Pancreas (tissue), 10 donors: ENCODE data around the gene SLC9A5. TPM values are rescaled to one million over a fixed set of nuclear protein-coding genes. Genes with fewer than 3 reads are reported as not detected.

Experiments
- ATAC-seq, 4 donors: fragments of 200-7000 bp; cut with Tn5 transposase; one replicate each; pipeline versions ENCODE4 v1.8.0 to v1.9.1; 2020; ENCODE audit warnings: mild to moderate bottlenecking in 4 of 4, moderate library complexity in 4 of 4
- DNase-seq, 6 donors: peaks; one replicate each; pipeline ENCODE4 v3.0.0-alpha.2; 2020
- FAIRE-seq: peaks from 2 replicates; lab custom pipeline; 2012; peaks lifted over from hg19 to GRCh38; lab: Jason Lieb, UNC
- H3K27ac ChIP-seq, 4 donors: fragments of 200-600 bp; sonication (generic); 1 replicate in 3 of 4; 2 replicates in 1 of 4; pipeline versions ENCODE4 v1.5.0 to v1.8.0; 2020
- H3K27me3 ChIP-seq, 4 donors: fragments of 200-600 bp; one replicate each; pipeline ENCODE4 v1.8.0; 2021
- H3K36me3 ChIP-seq, 3 donors: fragments of 200-600 bp; sonication (generic) in 1 of 3; one replicate each; pipeline versions ENCODE4 v1.5.0 to v1.8.0; 2020 to 2021
- H3K4me1 ChIP-seq, 3 donors: fragments of 200-600 bp; one replicate each; pipeline ENCODE4 v1.8.0; 2021
- H3K4me3 ChIP-seq, 4 donors: fragments of 200-600 bp; sonication (generic) in 2 of 4; one replicate each; pipeline versions ENCODE4 v1.5.0 to v1.8.0; 2020 to 2021
- H3K9me3 ChIP-seq, 4 donors: fragments of 200-600 bp; one replicate each; pipeline ENCODE4 v1.8.0; 2021
- CTCF ChIP-seq, 4 donors: fragments of 200-600 bp; sonication (generic) in 3 of 4; IDR thresholded peaks; one replicate each; pipeline versions ENCODE4 v1.5.0 to v1.8.0; 2021; ENCODE audit warnings: antibody characterized with exemption in 4 of 4
- WGBS, 2 donors: extraction: QIAGEN DNeasy Blood & Tissue Kit; methylation state at CpG; one replicate each; pipeline ENCODE4 v1.1.7; 2013; 5-methylcytosine and 5-hydroxymethylcytosine counted together
- intact Hi-C, 3 donors: fragments of 100-400 bp; cut with DNase I; formaldehyde crosslinking; loops; one replicate each; pipeline versions ENCODE4 v1.11.1 to v1.14.2; 2022
- polyA plus RNA-seq, 2 donors: library from polyadenylated mRNA; stranded (reverse); fragments of 200-250 nt; gene quantifications; one replicate each; pipeline ENCODE4 v1.2.3, GENCODE V29; 2013
- total RNA-seq, 6 donors: library from RNA; stranded (reverse); fragmentation: NEBNext Ultra II Directional in 4 of 6; extraction: Animal tissue kit (Norgen Biotek cat#: 25700) in 4 of 6; gene quantifications; one replicate each; pipeline versions ENCODE4 v1.2.1 to v1.2.4, GENCODE V29; 2021 to 2023
- donor health status: healthy with polysubstance abuse.
- donor health status: DM: no; HTN: no; CAD: no; lungs with moderate emphysema.
- donor health status: DM: no; HTN: no; CAD: no.
- donor health status: control.
- donor health status: control.
- donor health status: Bipolar disorder and iron deficiency.
- donor health status: DM: yes; HTN: yes; CAD: no.
- donor health status: DM: no; HTN: no; CAD: no.
- donor health status: DM: no; HTN: no; CAD: no.
- donor health status: DM: yes; HTN: yes; CAD: no.

SLC9A5 gene
- total and polyA plus RNA-seq, 8 donors = 0.22 to 1.5 (median 0.56) TPM

- peak overlapping the region; percentile 51 to 69 (median 61) for H3K27ac ChIP-seq
- peak; percentile 69 to 90 (median 79) for ATAC-seq
Observed at GRCh38 chr16:67213197-67214019, 35.4 kb upstream of the SLC9A5 start.

GRCh38 chr16:67215706-67216105 is 33.1 kb upstream of the SLC9A5 start:
- Histone ChIP-seq H3K4me3 (no peak overlapping the region), H3K27ac (no peak overlapping the region), H3K4me1 (peaks cover 20 to 23% (median 23%) of the 10 kb centered on the region in 3 donors), H3K36me3 (no peaks in the 10 kb centered on the region), H3K9me3 (no peaks in the 10 kb centered on the region), H3K27me3 (no peaks in the 10 kb centered on the region)
- DNase-seq (no peak), FAIRE-seq (no peak), ATAC-seq (no peak)
- WGBS, 2 donors = 76 to 89% methylated on average over 5 of the region's 5 CpGs
- intact Hi-C loops = no loop called here
- TF ChIP-seq CTCF (IDR thresholded peaks at IDR 0.05) = no peak

More at GRCh38 chr16:67213197-67214019, 35.4 kb upstream of the SLC9A5 start:
- TF ChIP-seq CTCF (IDR thresholded peaks at IDR 0.05) = no peak
- intact Hi-C loops = no loop called here
- WGBS, 2 donors = 37 to 41% methylated on average over 8 of the region's 8 CpGs
- H3K36me3 ChIP-seq = no peaks in the 10 kb centered on the region
- DNase-seq (peak in 4 of 6 donors; percentile 62 to 76 (median 73)), FAIRE-seq (no peak)
- no peaks in the 10 kb centered on the region for H3K27me3 ChIP-seq
- no peaks in the 10 kb centered on the region for H3K9me3 ChIP-seq
- no peak overlapping the region for H3K4me3 ChIP-seq
- peaks cover 20 to 23% (median 23%) of the 10 kb centered on the region in 3 donors for H3K4me1 ChIP-seq

DNA sequence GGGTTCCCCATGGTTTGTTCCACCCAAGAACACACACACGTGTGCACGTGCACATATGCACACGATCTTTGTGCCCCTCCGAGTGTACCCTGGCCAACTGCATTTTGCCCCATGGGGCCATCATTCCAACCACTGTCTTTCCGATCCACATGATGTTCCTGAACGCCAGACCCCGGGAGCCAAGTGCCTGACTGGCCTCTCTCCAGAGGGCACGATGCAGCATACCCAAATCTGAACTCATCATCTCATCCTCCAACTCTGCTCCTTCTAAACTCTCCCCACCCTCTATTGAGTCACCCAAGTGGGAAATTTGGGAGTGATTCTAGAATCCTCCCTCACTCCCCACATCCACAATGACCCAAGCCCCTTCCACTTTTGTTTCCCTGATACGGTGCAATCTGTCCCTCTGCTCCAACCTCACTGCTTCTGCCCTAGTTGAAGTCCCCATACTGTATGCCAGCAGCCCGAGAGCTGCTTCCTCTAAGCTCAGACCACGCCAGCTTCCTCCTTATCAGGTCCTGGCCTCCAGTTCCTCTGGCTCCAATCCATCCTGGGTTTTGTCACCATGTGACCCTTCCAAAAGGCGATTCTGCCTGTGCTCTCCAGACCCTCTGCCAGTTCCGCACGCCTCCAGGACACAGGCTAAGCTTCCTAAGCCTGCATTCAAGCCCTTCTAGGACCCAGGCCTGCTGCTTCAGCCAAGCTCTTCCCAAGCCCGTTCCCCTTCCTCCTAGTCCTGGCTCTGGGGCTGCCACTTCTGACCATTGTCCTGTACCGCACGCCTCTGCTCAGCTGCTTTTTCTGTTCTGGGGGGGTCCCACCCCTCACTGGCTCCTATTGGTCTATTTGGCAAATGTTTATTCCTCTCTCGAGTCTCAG is 31.9 kb upstream of the SLC9A5 start:
- H3K9me3 ChIP-seq = no peaks in the 10 kb centered on the region
- no peaks in the 10 kb centered on the region for H3K36me3 ChIP-seq
- DNase-seq = peak in 1 of 6 donors; percentile 45
- intact Hi-C loops = no loop called here
- ATAC-seq = peak in 2 of 4 donors; percentile 27 to 58
- WGBS, 2 donors = 78% methylated on average over 18 of the region's 18 CpGs
- FAIRE-seq = no peak
- H3K27ac ChIP-seq = no peak overlapping the region
- TF ChIP-seq CTCF (IDR thresholded peaks at IDR 0.05) = no peak
- H3K4me1 ChIP-seq = peaks cover 20 to 23% (median 23%) of the 10 kb centered on the region in 3 donors
- no peaks in the 10 kb centered on the region for H3K27me3 ChIP-seq
- H3K4me3 ChIP-seq = no peak overlapping the region

GRCh38 chr16:67223992-67224391 is 24.8 kb upstream of the SLC9A5 start:
- Histone ChIP-seq H3K4me3 (no peak overlapping the region), H3K27ac (no peak overlapping the region), H3K27me3 (no peaks in the 10 kb centered on the region), H3K9me3 (no peaks in the 10 kb centered on the region), H3K36me3 (peaks cover 0 to 4% (median 0%) of the 10 kb centered on the region in 3 donors), H3K4me1 (peaks cover 0 to 9% (median 6%) of the 10 kb centered on the region in 3 donors)
- ATAC-seq (no peak), FAIRE-seq (no peak), DNase-seq (no peak)
- TF ChIP-seq CTCF (IDR thresholded peaks at IDR 0.05) = no peak
- 18 to 29% methylated on average over 3 of the region's 3 CpGs for WGBS, 2 donors
- intact Hi-C loops = no loop called here
